Measurements from ENCODE around the gene SVIL. TPM values are rescaled to one million over a fixed set of nuclear protein-coding genes. Genes with fewer than 3 reads are reported as not detected.
"Not testable (repeated sequence)": the region's sequence is repeated elsewhere in the genome, so short reads cannot be mapped to it uniquely, and the experiment has no call there.

Gene SVIL
- total and polyA plus RNA-seq, 2 experiments from 2014 or later, result 5.9 to 7.3 TPM

- TF ChIP-seq EZH2 (IDR thresholded peaks at IDR 0.05; ENCODE audit: insufficient read depth, poor library complexity, severe bottlenecking) (no peak), EZH2phosphoT487 (IDR thresholded peaks at IDR 0.05; ENCODE audit: insufficient read depth, low read depth) (no peak)
Measured at GRCh38 chr10:29608476-29609301, 26.1 kb downstream of the SVIL start.

GRCh38 chr10:29608062-29608461, 26.7 kb downstream of the SVIL start:
- Histone ChIP-seq H3K9me3 (ENCODE audit: low read depth) (no peaks in the 10 kb centered on the region), H4K20me1 (ENCODE audit: insufficient read depth) (no peaks in the 10 kb centered on the region), H3K36me3 (ENCODE audit: low read depth) (no peaks in the 10 kb centered on the region), H3K27ac (no peak overlapping the region), H2AFZ (no peak overlapping the region), H3F3A (ENCODE audit: insufficient read depth) (no peaks in the 10 kb centered on the region), H3K4me3 (no peak overlapping the region), H3K4me1 (ENCODE audit: insufficient read depth) (0 out of 2 replicates have a peak, but pooled peaks cover 5% of the 10 kb centered on the region), H3K9ac (no peak overlapping the region), H3K27me3 (replicated peaks; ENCODE audit: insufficient read depth) (no peaks in the 10 kb centered on the region), H3K4me2 (ENCODE audit: unreplicated experiment) (no peak overlapping the region), H3K79me2 (ENCODE audit: insufficient read depth) (no peaks in the 10 kb centered on the region), H3K9me2 (ENCODE audit: insufficient read depth) (no peaks in the 10 kb centered on the region)
- DNase-seq, result no peak
- TF ChIP-seq EZH2phosphoT487 (IDR thresholded peaks at IDR 0.05; ENCODE audit: insufficient read depth, low read depth) (no peak), EZH2 (IDR thresholded peaks at IDR 0.05; ENCODE audit: insufficient read depth, poor library complexity, severe bottlenecking) (no peak)
- in situ Hi-C loops (cut with MboI), result no loop called here
- WGBS, 2 experiments (ENCODE audit: low coverage in 1 of 2, low lambda C conversion rate in 2 of 2, missing lambda C conversion rate in 2 of 2), result 43 to 45% methylated on average over 4 of the region's 4 CpGs

More at GRCh38 chr10:29608476-29609301, 26.1 kb downstream of the SVIL start:
- WGBS, 2 experiments (ENCODE audit: low coverage in 1 of 2, low lambda C conversion rate in 2 of 2, missing lambda C conversion rate in 2 of 2), result 84 to 87% methylated on average over 11 of the region's 11 CpGs
- H4K20me1 ChIP-seq (ENCODE audit: insufficient read depth), result no peaks in the 10 kb centered on the region
- H3K4me2 ChIP-seq (ENCODE audit: unreplicated experiment), result no peak overlapping the region
- H3K9ac ChIP-seq, result no peak overlapping the region
- H3K4me1 ChIP-seq (ENCODE audit: insufficient read depth), result 0 out of 2 replicates have a peak, but pooled peaks cover under 1% of the 10 kb centered on the region
- H3K27ac ChIP-seq, result no peak overlapping the region
- DNase-seq, result no peak
- H3K4me3 ChIP-seq, result no peak overlapping the region
- in situ Hi-C loops (cut with MboI), result no loop called here
- H3K9me3 ChIP-seq (ENCODE audit: low read depth), result no peaks in the 10 kb centered on the region
- no peaks in the 10 kb centered on the region for H3K36me3 ChIP-seq (ENCODE audit: low read depth)
- H2AFZ ChIP-seq, result no peak overlapping the region
- no peaks in the 10 kb centered on the region for H3K27me3 ChIP-seq (replicated peaks; ENCODE audit: insufficient read depth)
- H3K79me2 ChIP-seq (ENCODE audit: insufficient read depth), result no peaks in the 10 kb centered on the region
- H3K9me2 ChIP-seq (ENCODE audit: insufficient read depth), result no peaks in the 10 kb centered on the region
- H3F3A ChIP-seq (ENCODE audit: insufficient read depth), result no peaks in the 10 kb centered on the region

- Histone ChIP-seq H4K20me1 (ENCODE audit: insufficient read depth) (no peaks in the 10 kb centered on the region), H3K36me3 (ENCODE audit: low read depth) (no peaks in the 10 kb centered on the region), H3K4me2 (ENCODE audit: unreplicated experiment) (no peak overlapping the region), H3K27ac (no peak overlapping the region), H3F3A (ENCODE audit: insufficient read depth) (no peaks in the 10 kb centered on the region), H3K4me3 (no peak overlapping the region), H3K79me2 (ENCODE audit: insufficient read depth) (no peaks in the 10 kb centered on the region), H3K9me2 (ENCODE audit: insufficient read depth) (no peaks in the 10 kb centered on the region), H3K9ac (no peak overlapping the region), H2AFZ (no peak overlapping the region), H3K27me3 (replicated peaks; ENCODE audit: insufficient read depth) (no peaks in the 10 kb centered on the region), H3K9me3 (ENCODE audit: low read depth) (no peaks in the 10 kb centered on the region), H3K4me1 (ENCODE audit: insufficient read depth) (0 out of 2 replicates have a peak, but pooled peaks cover 5% of the 10 kb centered on the region)
- in situ Hi-C loops (cut with MboI), result no loop called here
- 54 to 70% methylated on average over 4 of the region's 4 CpGs for WGBS, 2 experiments (ENCODE audit: low coverage in 1 of 2, low lambda C conversion rate in 2 of 2, missing lambda C conversion rate in 2 of 2)
- DNase-seq, result no peak
- TF ChIP-seq EZH2phosphoT487 (IDR thresholded peaks at IDR 0.05; ENCODE audit: insufficient read depth, low read depth) (no peak), EZH2 (IDR thresholded peaks at IDR 0.05; ENCODE audit: insufficient read depth, poor library complexity, severe bottlenecking) (no peak)
Measured at GRCh38 chr10:29607576-29607975, 27.2 kb downstream of the SVIL start.

GRCh38 chr10:29606693-29607092, 28.1 kb downstream of the SVIL start:
- H3K79me2 ChIP-seq (ENCODE audit: insufficient read depth); H3K9me3 ChIP-seq (ENCODE audit: low read depth); in situ Hi-C loops (cut with MboI); DNase-seq; H3K27me3 ChIP-seq (replicated peaks; ENCODE audit: insufficient read depth); H3K4me3 ChIP-seq; H3K27ac ChIP-seq; H3K9me2 ChIP-seq (ENCODE audit: insufficient read depth); H4K20me1 ChIP-seq (ENCODE audit: insufficient read depth); H3K4me2 ChIP-seq (ENCODE audit: unreplicated experiment); H3K9ac ChIP-seq; H3K36me3 ChIP-seq (ENCODE audit: low read depth); H3K4me1 ChIP-seq (ENCODE audit: insufficient read depth); H2AFZ ChIP-seq; H3F3A ChIP-seq (ENCODE audit: insufficient read depth): not testable (repeated sequence)
- 34 to 37% methylated on average over 7 of the region's 7 CpGs for WGBS, 2 experiments (ENCODE audit: low coverage in 1 of 2, low lambda C conversion rate in 2 of 2, missing lambda C conversion rate in 2 of 2)

Measured in GM23248 (cell line).